HS-27A (cell line): Measurements from ENCODE around the gene ARHGAP5.
"Not testable (repeated sequence)": the region's sequence is repeated elsewhere in the genome, so short reads cannot be mapped to it uniquely, and the experiment has no call there.

Experiments used
- DNase-seq: peaks from one replicate; pipeline ENCODE4 v3.0.0-alpha.2; 2012; ENCODE audit warnings: low read depth, missing footprints

The ARHGAP5 gene

GRCh38 chr14:32121536-32121935 lies 44.4 kb downstream of the ARHGAP5 start:
- DNase-seq: no peak

- DNase-seq: no peak
Observed at GRCh38 chr14:32121948-32122347, 44.8 kb downstream of the ARHGAP5 start.

DNA sequence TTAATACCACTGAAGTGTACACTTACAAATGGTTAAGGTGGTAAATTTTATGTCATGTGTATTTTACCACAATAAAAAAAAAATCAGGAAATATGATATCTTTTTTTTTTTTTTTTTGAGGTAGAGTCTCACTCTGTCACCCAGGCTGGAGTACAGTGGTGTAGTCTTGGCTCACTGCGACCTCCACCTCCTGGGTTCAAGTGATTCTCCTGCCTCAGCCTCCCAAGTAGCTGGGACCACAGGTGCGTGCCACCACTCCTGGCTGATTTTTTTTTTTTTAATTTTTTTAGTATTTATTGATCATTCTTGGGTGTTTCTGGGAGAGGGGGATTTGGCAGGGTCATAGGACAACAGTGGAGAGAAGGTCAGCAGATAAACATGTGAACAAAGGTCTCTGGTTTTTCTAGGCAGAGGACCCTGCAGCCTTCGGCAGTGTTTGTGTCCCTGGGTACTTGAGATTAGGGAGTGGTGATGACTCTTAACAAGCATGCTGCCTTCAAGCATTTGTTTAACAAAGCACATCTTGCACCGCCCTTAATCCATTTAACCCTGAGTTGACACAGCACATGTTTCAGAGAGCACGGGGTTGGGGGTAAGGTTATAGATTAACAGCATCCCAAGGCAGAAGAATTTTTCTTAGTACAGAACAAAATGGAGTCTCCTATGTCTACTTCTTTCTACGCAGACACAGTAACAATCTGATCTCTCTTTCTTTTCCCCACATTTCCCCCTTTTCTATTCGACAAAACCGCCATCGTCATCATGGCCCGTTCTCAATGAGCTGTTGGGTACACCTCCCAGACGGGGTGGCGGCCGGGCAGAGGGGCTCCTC lies 50.0 kb downstream of the ARHGAP5 start:
- DNase-seq: not testable (repeated sequence)

DNA sequence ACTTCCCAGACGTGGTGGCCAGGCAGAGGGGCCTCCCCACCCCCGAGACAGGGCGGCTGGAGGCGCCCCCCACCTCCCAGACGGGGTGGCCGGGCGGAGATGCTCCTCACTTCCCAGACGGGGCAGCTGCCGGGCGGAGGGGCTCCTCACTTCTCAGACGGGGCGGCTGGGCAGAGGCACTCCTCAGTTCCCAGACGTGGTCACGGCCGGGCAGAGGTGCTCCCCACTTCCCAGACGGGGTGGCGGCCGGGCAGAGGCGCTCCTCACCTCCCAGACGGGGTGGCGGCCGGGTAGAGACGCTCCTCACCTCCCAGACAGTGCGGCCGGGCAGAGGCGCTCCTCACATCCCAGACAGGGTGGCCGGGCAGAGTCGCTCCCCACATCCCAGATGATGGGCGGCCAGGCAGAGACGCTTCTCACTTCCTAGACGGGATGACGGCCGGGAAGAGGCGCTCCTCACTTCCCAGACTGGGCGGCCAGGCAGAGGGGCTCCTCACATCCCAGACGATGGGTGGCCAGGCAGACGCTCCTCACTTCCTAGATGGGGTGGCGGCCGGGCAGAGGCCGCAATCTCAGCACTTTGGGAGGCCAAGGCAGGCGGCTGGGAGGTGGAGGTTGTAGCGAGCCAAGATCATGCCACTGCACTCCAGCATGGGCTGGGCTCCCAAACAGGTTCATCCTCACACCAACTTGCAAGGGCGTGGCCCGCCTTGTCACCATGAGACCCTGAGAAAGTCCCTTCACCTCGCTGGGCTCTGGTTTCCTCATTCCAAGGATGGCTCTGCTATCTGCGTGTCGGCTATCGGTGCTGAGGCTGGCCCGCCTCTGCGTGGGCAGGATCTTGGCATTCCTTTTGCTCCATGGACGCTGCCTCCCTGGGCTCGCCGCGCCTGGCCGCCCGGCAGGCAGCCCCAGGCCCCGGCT lies 50.9 kb downstream of the ARHGAP5 start:
- DNase-seq: not testable (repeated sequence)

GRCh38 chr14:32128703-32129102 lies 51.6 kb downstream of the ARHGAP5 start:
- DNase-seq: no peak

GRCh38 chr14:32129124-32129523 lies 52.0 kb downstream of the ARHGAP5 start:
- no peak for DNase-seq

DNA sequence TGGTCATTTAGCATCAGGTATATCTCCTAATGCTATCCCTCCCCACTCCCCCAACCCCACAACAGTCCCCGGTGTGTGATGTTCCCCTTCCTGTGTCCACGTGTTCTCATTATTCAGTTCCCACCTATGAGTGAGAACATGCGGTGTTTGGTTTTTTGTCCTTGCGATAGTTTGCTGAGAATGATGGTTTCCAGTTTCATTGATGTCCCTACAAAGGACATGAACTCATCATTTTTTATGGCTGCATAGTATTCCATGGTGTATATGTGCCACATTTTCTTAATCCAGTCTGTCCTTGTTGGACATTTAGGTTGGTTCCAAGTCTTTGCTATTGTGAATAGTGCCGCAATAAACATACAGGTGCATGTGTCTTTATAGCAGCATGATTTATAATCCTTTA lies 54.6 kb downstream of the ARHGAP5 start:
- DNase-seq: not testable (repeated sequence)

GRCh38 chr14:32134448-32135097 lies 57.5 kb downstream of the ARHGAP5 start:
- peak; percentile 38 for DNase-seq

DNA sequence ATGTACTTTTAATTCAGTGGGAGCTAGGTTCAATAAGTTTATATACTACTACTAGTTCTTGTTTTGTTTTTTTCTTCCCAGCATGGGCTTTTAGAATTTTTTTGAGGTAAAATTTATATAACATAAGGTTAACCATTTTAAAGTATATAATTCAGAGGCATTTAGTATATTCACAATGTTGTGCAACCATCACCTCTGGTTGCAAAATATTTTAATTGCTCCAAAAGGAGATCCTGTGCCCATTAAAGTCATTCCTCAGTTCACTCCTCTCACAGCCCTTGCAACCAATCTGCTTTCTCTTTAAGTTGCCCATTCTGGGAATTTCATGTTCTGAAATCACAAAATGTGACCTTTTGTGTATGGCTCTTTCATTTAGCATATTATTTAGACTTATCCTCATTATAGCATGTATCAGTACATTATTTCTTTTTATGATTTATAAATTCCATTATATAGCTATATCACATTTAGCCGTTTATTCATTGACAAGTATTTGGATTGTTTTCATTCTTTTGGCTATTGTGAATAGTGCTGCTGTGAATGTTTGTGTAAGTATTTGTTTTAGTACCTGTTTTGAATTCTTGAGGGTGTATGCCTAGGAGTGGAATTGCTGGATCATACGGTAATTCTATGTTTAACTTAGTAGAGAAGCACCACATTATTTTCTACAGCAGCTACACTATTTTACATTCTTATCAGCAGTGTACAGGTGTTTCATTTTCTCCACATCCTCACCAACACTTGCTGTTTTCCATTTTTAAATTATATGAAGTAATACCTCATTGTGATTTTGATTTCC lies 59.1 kb downstream of the ARHGAP5 start:
- no peak for DNase-seq

DNA sequence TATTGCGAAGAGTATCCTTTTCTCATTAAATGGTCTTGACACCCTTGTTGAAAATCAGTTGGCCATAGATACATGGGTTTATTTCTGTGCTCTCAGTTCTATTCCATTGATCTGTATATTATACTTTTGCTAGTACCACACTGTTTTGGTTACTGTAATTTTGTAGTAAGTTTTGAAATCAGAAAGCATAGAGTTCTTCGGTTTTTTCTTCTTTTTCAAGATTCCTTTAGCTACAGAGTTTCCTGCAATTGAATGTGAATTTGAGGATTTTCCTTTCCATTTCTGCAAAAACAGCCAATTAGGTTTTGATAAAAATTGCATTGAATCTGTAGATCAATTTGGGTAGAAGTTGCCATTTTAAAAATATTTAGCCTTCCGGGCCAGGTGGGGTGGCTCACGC lies 60.2 kb downstream of the ARHGAP5 start:
- DNase-seq: no peak

GRCh38 chr14:32137892-32138291 lies 60.8 kb downstream of the ARHGAP5 start:
- DNase-seq: no peak

DNA sequence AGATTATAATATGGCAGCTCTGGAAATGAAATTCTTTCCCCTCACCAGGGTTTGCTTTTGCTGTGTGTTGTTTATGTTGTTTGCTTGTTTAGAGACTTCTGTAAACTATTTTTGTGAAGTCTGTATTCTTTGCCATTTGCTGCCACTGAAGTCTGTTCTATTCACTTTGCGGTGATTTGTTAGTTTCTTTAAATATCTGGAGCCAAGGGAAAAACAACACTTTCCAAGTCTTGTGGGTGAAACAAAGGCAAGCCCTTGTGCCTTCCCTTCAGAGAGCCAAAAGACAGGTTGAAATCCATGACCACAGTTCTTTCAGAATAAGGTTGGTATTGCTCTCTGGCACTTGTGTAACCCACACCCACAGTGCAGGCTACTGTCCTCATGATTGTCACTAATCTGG lies 65.2 kb downstream of the ARHGAP5 start:
- DNase-seq: no peak

DNA sequence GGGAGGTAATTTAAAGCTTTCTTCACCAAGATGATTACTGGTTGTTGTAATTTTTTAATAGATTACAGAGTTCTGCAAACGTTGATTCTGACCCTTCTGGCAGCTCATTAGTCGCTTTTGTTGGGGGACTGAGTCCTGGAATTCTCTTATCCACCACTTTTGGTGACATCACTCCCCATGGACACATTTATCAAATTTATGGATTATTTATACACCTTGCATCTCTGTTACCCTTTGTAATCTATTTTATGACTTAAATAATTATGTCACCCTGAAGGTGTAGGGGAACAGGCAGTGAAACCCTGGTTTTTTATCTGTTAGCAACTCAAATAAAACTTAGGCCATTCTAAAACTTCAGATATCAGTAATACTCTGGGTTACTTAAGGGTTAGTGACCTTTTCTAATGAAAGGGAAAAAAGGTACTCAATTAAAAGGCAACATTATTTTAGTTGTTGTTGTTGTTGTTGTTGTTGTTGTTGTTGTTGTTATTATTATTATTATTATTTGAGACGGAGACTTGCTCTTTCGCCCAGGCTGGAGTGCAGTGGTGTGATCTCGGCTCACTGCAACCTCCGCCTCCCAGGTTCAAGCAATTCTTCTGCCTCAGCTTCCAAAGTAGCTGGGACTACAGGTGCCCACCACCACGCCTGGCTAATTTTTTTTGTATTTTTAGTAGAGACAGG lies 65.8 kb downstream of the ARHGAP5 start:
- DNase-seq: no peak

DNA sequence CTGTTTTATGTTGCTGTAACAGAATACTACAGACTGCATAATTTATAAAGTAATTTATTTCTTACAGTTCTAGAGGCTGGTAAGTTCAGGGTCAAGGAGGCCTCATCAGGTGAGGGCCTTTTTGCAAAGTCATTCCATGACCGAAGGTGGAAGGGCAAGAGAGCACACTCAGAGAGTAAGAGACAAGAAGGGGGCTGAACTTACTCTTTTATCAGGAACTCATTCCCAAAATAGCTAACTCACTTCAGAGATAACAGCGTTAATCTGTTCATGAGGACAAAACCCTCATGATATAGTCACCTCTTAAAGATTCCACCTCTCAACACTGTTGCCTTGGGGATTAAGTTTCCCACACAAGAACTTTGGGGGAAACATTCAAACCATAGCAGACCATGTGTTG lies 73.3 kb downstream of the ARHGAP5 start:
- no peak for DNase-seq

GRCh38 chr14:32166029-32166428 lies 88.9 kb downstream of the ARHGAP5 start:
- DNase-seq: no peak

DNA sequence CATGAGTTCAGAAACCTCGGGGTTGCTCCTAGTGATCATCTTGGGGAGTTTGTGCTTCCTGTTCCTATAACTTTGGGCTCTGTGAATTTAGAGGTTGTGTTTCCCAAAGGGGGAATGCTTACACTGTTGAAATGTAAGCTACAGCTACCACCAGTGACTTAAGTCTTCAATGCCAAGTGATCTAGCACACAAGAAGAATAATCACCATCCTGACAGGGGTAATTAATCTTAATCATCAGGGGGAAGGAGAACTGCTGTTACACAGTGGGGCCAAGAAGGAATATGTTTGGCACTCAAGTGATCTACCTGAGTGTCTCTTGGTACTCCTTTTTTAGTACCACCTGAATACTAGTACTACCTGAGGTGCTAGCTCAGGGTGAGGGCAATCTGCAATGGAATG lies 89.8 kb downstream of the ARHGAP5 start:
- no peak for DNase-seq

DNA sequence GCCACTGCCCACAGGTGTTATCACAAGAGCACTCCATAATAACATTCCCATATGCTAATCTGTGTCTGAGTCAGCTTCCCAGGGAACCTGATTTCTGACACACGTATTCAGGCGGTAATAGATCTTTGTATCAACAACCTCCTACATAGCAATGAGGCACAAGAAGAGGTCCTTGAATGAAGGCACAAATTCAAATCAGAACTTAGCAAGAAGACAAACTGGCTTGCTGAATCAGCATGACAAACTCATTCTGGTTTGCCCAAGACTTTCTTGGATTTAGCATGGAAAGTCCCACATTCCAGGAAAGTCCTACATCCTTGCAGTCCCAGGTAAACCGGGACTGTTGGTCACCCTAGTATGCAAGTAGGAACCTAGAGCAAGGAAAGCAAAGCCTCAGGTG lies 90.8 kb downstream of the ARHGAP5 start:
- DNase-seq: no peak

GRCh38 chr14:32169191-32169590 lies 92.1 kb downstream of the ARHGAP5 start:
- DNase-seq: no peak

DNA sequence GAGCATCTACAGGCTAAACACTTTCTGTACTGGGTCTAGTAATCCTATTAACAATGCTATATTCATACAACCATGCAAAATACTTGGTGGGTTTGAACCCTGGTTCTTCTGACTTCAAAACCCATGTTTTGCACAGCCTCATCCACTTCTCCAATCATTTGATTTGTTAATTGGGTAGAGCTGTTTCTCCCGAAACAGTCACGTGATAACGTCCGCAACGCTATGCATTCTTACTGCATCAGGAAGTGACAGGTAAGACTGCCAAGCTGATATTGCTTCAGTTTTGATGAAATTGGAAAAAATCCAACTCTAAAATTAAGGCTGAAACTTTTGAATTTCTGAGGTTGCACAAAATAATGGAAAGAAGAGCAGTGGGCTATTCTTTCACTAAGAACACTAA lies 94.4 kb downstream of the ARHGAP5 start:
- no peak for DNase-seq

GRCh38 chr14:32183151-32184058 lies 106.3 kb downstream of the ARHGAP5 start:
- DNase-seq: no peak
